ENCODE measurements around the gene CDC42BPA. TPM values are rescaled to one million over a fixed set of nuclear protein-coding genes. Genes with fewer than 3 reads are reported as not detected.

The CDC42BPA gene
- total RNA-seq, 1 experiment from 2014 or later = 25.2 TPM

- CTCF ChIA-PET = no interaction called here
- no peak for DNase-seq (ENCODE audit: low spot score)
These were observed 260.0 kb downstream of the CDC42BPA start for GRCh38 chr1:227058321-227058751.

GRCh38 chr1:227049253-227049652 is 269.0 kb downstream of the CDC42BPA start:
- Mint-ChIP-seq H3K36me3 (no peaks in the 10 kb centered on the region), H3K27me3 (ENCODE audit: low read depth) (no peaks in the 10 kb centered on the region), H3K4me3 (no peak overlapping the region), H3K4me1 (no peaks in the 10 kb centered on the region), H3K9me3 (no peaks in the 10 kb centered on the region), H3K27ac (no peak overlapping the region)
- POLR2A ChIA-PET = no interaction called here
- ATAC-seq (no peak), DNase-seq (ENCODE audit: low spot score) (no peak)
- TF ChIP-seq ETV6 (CRISPR knock-in tag; IDR thresholded peaks at IDR 0.05) (no peak), ZNF121 (CRISPR knock-in tag; IDR thresholded peaks at IDR 0.05) (no peak)
- CTCF ChIA-PET = no interaction called here

More at GRCh38 chr1:227058321-227058751, 260.0 kb downstream of the CDC42BPA start:
- H3K4me3 Mint-ChIP-seq = no peak overlapping the region
- no peaks in the 10 kb centered on the region for H3K4me1 Mint-ChIP-seq
- H3K9me3 Mint-ChIP-seq = peaks cover 4% of the 10 kb centered on the region
- no peak for TF ChIP-seq ATF6 (CRISPR knock-in tag; IDR thresholded peaks at IDR 0.05)
- no peak for TF ChIP-seq ZNF416 (CRISPR knock-in tag; IDR thresholded peaks at IDR 0.05)
- TF ChIP-seq MAX (CRISPR knock-in tag; IDR thresholded peaks at IDR 0.05) = no peak
- TF ChIP-seq ZNF396 (CRISPR knock-in tag; IDR thresholded peaks at IDR 0.05; ENCODE audit: borderline replicate concordance) = no peak
- TF ChIP-seq EMX1 (CRISPR knock-in tag; IDR thresholded peaks at IDR 0.05) = no peak
- TF ChIP-seq OVOL2 (CRISPR knock-in tag; IDR thresholded peaks at IDR 0.05; ENCODE audit: borderline replicate concordance) = no peak
- TF ChIP-seq NFYB (CRISPR knock-in tag; conservative IDR thresholded peaks at IDR 0.05; ENCODE audit: low read depth) = no peak
- TF ChIP-seq ZMAT4 (CRISPR knock-in tag; IDR thresholded peaks at IDR 0.05) = no peak
- H3K36me3 Mint-ChIP-seq = peaks cover 4% of the 10 kb centered on the region
- H3K27me3 Mint-ChIP-seq (ENCODE audit: low read depth) = no peaks in the 10 kb centered on the region
- ATAC-seq = no peak
- POLR2A ChIA-PET = no interaction called here
- no peak overlapping the region for H3K27ac Mint-ChIP-seq

- Mint-ChIP-seq H3K36me3 (peaks cover 4% of the 10 kb centered on the region), H3K27ac (no peak overlapping the region), H3K4me3 (no peak overlapping the region), H3K27me3 (ENCODE audit: low read depth) (no peaks in the 10 kb centered on the region), H3K9me3 (no peaks in the 10 kb centered on the region), H3K4me1 (no peaks in the 10 kb centered on the region)
- ATAC-seq = no peak
- no peak for DNase-seq (ENCODE audit: low spot score)
- ChIA-PET CTCF (no interaction called here), POLR2A (no interaction called here)
- no peak for TF ChIP-seq ZSCAN18 (CRISPR knock-in tag; IDR thresholded peaks at IDR 0.05)
- no peak for TF ChIP-seq E2F4 (CRISPR knock-in tag; IDR thresholded peaks at IDR 0.05; ENCODE audit: borderline replicate concordance, low read depth)
- no peak for TF ChIP-seq MLX (CRISPR knock-in tag; IDR thresholded peaks at IDR 0.05)
- TF ChIP-seq FOXK1 (CRISPR knock-in tag; IDR thresholded peaks at IDR 0.05) = no peak
- TF ChIP-seq PRDM15 (CRISPR knock-in tag; IDR thresholded peaks at IDR 0.05) = no peak
- TF ChIP-seq ZNF532 (CRISPR knock-in tag; IDR thresholded peaks at IDR 0.05; ENCODE audit: borderline replicate concordance) = no peak
- TF ChIP-seq ESRRA (CRISPR knock-in tag; IDR thresholded peaks at IDR 0.05; ENCODE audit: borderline replicate concordance) = no peak
These were observed 274.5 kb downstream of the CDC42BPA start for GRCh38 chr1:227043755-227044154.
